SK-N-SH treated with all-trans-retinoic acid at 6 μM for 48 hours (cell line): ENCODE results near the gene HSF2BP.

Source experiments
- ATAC-seq: fragments of 200-7000 bp; cut with Tn5 transposase; 3 replicates; pipeline ENCODE4 v1.9.1; 2020; ENCODE audit warnings: mild to moderate bottlenecking, moderate library complexity
- ARNTL ChIP-seq: fragments of 450-650 bp; formaldehyde crosslinking; IDR thresholded peaks from 2 replicates; pipeline ENCODE4 v1.5.0; 2020; ENCODE audit warnings: low read depth, mild to moderate bottlenecking, moderate library complexity, borderline replicate concordance
- BACH2 ChIP-seq: fragments of 250-450 bp; sonication (Bioruptor Pico); IDR thresholded peaks from 2 replicates; pipeline ENCODE4 v1.9.0; 2021; ENCODE audit warnings: mild to moderate bottlenecking, borderline replicate concordance
- CREB5 ChIP-seq: fragments of 250-450 bp; sonication (Bioruptor Pico); IDR thresholded peaks from 2 replicates; pipeline ENCODE4 v1.5.1; 2020; ENCODE audit warnings: low read depth, mild to moderate bottlenecking, moderate library complexity
- CSDC2 ChIP-seq: fragments of 250-450 bp; sonication (Bioruptor Pico); IDR thresholded peaks from 2 replicates; pipeline ENCODE4 v1.5.0; 2020; ENCODE audit warnings: mild to moderate bottlenecking, moderate library complexity
- ESRRG ChIP-seq: fragments of 250-450 bp; sonication (Bioruptor Pico); IDR thresholded peaks from 2 replicates; pipeline ENCODE4 v1.6.1; 2021; ENCODE audit warnings: mild to moderate bottlenecking
- OSR1 ChIP-seq: fragments of 250-450 bp; sonication (Bioruptor Pico); IDR thresholded peaks from 2 replicates; pipeline ENCODE4 v1.8.0; 2022; ENCODE audit warnings: moderate library complexity, mild to moderate bottlenecking, inconsistent platforms
- PATZ1 ChIP-seq: fragments of 250-450 bp; sonication (Bioruptor Pico); IDR thresholded peaks from 2 replicates; pipeline ENCODE4 v1.8.0; 2020; ENCODE audit warnings: mild to moderate bottlenecking, moderate library complexity, borderline replicate concordance
- PPARA ChIP-seq: fragments of 250-450 bp; sonication (Bioruptor Pico); IDR thresholded peaks from 2 replicates; pipeline ENCODE4 v1.5.0; 2020; ENCODE audit warnings: mild to moderate bottlenecking, borderline replicate concordance
- RARB ChIP-seq: fragments of 250-450 bp; sonication (Bioruptor Pico); IDR thresholded peaks from 2 replicates; pipeline ENCODE4 v1.8.0; 2021; ENCODE audit warnings: mild to moderate bottlenecking, moderate library complexity
- TOX ChIP-seq: fragments of 250-450 bp; sonication (Bioruptor Pico); IDR thresholded peaks from 2 replicates; pipeline ENCODE4 v1.8.0; 2021; ENCODE audit warnings: mild to moderate bottlenecking, moderate library complexity, borderline replicate concordance
- ZC3H10 ChIP-seq: fragments of 250-450 bp; sonication (Bioruptor Pico); IDR thresholded peaks from 2 replicates; pipeline ENCODE4 v1.5.1; 2021; ENCODE audit warnings: mild to moderate bottlenecking, moderate library complexity
- ZFP30 ChIP-seq: fragments of 450-650 bp; formaldehyde crosslinking; IDR thresholded peaks from 2 replicates; pipeline ENCODE4 v1.5.0; 2022; ENCODE audit warnings: mild to moderate bottlenecking, moderate library complexity
- ZNF70 ChIP-seq: fragments of 450-650 bp; formaldehyde crosslinking; IDR thresholded peaks from 2 replicates; pipeline ENCODE4 v1.5.0; 2020; ENCODE audit warnings: mild to moderate bottlenecking, moderate library complexity
- ZNF8 ChIP-seq: fragments of 450-650 bp; formaldehyde crosslinking; IDR thresholded peaks from 2 replicates; pipeline ENCODE4 v1.5.0; 2020; ENCODE audit warnings: mild to moderate bottlenecking, moderate library complexity
- TF ChIP-seq, protein P1 (sequence below): fragments of 250-450 bp; sonication (Bioruptor Pico); IDR thresholded peaks from 2 replicates; pipeline ENCODE4 v1.8.0; 2021; ENCODE audit warnings: low read depth, mild to moderate bottlenecking, moderate library complexity, borderline replicate concordance
- TF ChIP-seq, protein P2 (sequence below): fragments of 250-450 bp; sonication (Bioruptor Pico); IDR thresholded peaks from 2 replicates; pipeline ENCODE4 v1.5.0; 2020; ENCODE audit warnings: mild to moderate bottlenecking, moderate library complexity
- TF ChIP-seq, protein P3 (sequence below): fragments of 250-450 bp; sonication (Bioruptor Pico); IDR thresholded peaks from 2 replicates; pipeline ENCODE4 v1.5.1; 2021; ENCODE audit warnings: mild to moderate bottlenecking, moderate library complexity

HSF2BP gene

GRCh38 chr21:43644071-43644470 is 15.2 kb downstream of the HSF2BP start:
- ATAC-seq, result no peak
- no peak for TF ChIP-seq ZNF70 (CRISPR knock-in tag)
- TF ChIP-seq ZC3H10, result no peak
- TF ChIP-seq BACH2 (CRISPR knock-in tag), result no peak
- no peak for TF ChIP-seq CREB5
- TF ChIP-seq ZNF8 (CRISPR knock-in tag), result no peak
- TF ChIP-seq OSR1 (CRISPR knock-in tag), result no peak
- TF ChIP-seq, protein P1, sequence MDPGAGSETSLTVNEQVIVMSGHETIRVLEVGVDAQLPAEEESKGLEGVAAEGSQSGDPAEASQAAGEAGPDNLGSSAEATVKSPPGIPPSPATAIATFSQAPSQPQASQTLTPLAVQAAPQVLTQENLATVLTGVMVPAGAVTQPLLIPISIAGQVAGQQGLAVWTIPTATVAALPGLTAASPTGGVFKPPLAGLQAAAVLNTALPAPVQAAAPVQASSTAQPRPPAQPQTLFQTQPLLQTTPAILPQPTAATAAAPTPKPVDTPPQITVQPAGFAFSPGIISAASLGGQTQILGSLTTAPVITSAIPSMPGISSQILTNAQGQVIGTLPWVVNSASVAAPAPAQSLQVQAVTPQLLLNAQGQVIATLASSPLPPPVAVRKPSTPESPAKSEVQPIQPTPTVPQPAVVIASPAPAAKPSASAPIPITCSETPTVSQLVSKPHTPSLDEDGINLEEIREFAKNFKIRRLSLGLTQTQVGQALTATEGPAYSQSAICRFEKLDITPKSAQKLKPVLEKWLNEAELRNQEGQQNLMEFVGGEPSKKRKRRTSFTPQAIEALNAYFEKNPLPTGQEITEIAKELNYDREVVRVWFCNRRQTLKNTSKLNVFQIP (CRISPR knock-in tag), result no peak
- TF ChIP-seq RARB (CRISPR knock-in tag), result no peak

DNA sequence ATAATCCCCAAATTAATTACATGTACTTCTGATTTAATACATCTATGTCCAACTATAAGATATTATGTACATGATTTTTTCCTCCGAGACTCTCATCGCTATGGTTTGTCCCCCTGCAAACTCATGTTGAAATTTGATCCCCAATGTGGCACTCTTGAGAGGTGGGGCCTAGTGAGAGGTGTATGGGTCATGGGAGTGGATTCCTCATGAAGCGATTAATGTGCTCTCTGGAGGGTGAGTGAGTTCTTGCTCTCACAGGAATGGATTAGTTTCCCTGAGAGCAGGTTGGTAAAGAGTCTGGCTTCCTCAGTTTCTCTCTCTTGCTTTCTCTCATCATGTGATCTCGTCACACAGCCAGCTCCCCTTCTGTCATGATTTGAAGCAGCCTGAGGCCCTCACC is 16.1 kb downstream of the HSF2BP start:
- no peak for ATAC-seq
- no peak for TF ChIP-seq CREB5
- no peak for TF ChIP-seq ESRRG (CRISPR knock-in tag)
- no peak for TF ChIP-seq ZNF8 (CRISPR knock-in tag)
- TF ChIP-seq, protein P2, sequence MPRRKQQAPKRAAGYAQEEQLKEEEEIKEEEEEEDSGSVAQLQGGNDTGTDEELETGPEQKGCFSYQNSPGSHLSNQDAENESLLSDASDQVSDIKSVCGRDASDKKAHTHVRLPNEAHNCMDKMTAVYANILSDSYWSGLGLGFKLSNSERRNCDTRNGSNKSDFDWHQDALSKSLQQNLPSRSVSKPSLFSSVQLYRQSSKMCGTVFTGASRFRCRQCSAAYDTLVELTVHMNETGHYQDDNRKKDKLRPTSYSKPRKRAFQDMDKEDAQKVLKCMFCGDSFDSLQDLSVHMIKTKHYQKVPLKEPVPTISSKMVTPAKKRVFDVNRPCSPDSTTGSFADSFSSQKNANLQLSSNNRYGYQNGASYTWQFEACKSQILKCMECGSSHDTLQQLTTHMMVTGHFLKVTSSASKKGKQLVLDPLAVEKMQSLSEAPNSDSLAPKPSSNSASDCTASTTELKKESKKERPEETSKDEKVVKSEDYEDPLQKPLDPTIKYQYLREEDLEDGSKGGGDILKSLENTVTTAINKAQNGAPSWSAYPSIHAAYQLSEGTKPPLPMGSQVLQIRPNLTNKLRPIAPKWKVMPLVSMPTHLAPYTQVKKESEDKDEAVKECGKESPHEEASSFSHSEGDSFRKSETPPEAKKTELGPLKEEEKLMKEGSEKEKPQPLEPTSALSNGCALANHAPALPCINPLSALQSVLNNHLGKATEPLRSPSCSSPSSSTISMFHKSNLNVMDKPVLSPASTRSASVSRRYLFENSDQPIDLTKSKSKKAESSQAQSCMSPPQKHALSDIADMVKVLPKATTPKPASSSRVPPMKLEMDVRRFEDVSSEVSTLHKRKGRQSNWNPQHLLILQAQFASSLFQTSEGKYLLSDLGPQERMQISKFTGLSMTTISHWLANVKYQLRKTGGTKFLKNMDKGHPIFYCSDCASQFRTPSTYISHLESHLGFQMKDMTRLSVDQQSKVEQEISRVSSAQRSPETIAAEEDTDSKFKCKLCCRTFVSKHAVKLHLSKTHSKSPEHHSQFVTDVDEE (CRISPR knock-in tag), result no peak
- TF ChIP-seq RARB (CRISPR knock-in tag), result no peak
- TF ChIP-seq, protein P3, sequence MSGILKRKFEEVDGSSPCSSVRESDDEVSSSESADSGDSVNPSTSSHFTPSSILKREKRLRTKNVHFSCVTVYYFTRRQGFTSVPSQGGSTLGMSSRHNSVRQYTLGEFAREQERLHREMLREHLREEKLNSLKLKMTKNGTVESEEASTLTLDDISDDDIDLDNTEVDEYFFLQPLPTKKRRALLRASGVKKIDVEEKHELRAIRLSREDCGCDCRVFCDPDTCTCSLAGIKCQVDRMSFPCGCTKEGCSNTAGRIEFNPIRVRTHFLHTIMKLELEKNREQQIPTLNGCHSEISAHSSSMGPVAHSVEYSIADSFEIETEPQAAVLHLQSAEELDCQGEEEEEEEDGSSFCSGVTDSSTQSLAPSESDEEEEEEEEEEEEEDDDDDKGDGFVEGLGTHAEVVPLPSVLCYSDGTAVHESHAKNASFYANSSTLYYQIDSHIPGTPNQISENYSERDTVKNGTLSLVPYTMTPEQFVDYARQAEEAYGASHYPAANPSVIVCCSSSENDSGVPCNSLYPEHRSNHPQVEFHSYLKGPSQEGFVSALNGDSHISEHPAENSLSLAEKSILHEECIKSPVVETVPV (CRISPR knock-in tag), result no peak
- TF ChIP-seq PPARA (CRISPR knock-in tag), result no peak
- TF ChIP-seq PATZ1 (CRISPR knock-in tag), result no peak

- ATAC-seq, result no peak
- no peak for TF ChIP-seq ZNF70 (CRISPR knock-in tag)
- no peak for TF ChIP-seq CSDC2 (CRISPR knock-in tag)
- no peak for TF ChIP-seq ZFP30 (CRISPR knock-in tag)
Measured at GRCh38 chr21:43640400-43640799, 18.9 kb downstream of the HSF2BP start.

DNA sequence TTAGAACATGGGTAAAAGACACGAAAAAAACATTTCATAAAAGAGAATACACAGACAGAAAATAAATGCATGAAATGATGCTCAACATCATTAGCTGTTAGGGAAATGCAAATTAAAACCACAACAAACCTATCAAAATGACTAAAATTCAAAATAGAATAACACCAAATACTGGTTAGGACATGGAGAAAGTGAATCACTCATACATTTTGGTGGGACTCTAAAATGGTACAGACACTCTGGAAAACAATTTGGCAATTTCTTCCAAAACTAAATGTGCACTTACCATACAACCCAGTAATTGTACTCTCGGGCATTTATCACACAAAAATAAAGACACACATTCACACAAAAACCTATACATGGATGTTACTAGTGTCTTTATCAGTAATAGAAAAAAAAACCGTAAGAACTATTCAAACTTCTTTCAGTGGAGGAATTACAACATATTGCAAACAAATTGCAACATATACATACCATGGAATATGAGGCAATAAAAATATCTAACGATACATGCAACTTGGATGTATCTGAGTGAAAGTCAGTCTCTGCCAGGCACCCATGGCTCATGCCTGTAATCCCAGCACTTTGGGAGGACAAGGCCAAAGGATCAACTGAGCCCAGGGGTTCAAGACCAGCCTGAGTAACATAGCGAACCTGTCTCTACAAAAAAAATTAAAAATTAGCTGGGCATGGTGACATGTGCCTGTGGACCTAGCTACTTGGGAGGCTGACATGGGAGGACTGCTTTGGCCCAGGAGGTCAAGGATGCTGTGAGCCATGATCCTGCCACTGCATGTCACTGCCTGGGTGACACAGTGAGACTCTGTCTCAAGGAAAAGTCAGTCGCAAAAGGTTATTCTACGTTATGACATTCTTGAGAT is 19.6 kb downstream of the HSF2BP start:
- ATAC-seq, result no peak
- TF ChIP-seq ZFP30 (CRISPR knock-in tag) (no peak), CREB5 (no peak), ZC3H10 (no peak), TOX (CRISPR knock-in tag) (no peak), ZNF70 (CRISPR knock-in tag) (no peak), ARNTL (CRISPR knock-in tag) (no peak)
- TF ChIP-seq, protein P3 (CRISPR knock-in tag), result no peak
- TF ChIP-seq, protein P1 (CRISPR knock-in tag), result no peak
